Kidney epithelial cell (primary cell): ENCODE data around the gene C2CD4B. TPM values are rescaled to one million over a fixed set of nuclear protein-coding genes. Genes with fewer than 3 reads are reported as not detected.

ENCODE experiments used
- DNase-seq: peaks from one replicate; pipeline ENCODE4 v3.0.0-alpha.2; 2010; ENCODE audit warnings: low read depth
- H3K27me3 ChIP-seq: 2 replicates; pipeline ENCODE4 v1.6.0; 2011; ENCODE audit warnings: low read length; ENCODE audit not compliant: control insufficient read depth, insufficient read depth
- H3K36me3 ChIP-seq: 2 replicates; pipeline ENCODE4 v1.5.1; 2011; ENCODE audit warnings: low read length; ENCODE audit not compliant: control insufficient read depth, insufficient read depth
- H3K4me3 ChIP-seq: 2 replicates; pipeline ENCODE4 v1.5.1; 2011; ENCODE audit warnings: low read depth, mild to moderate bottlenecking, control low read depth, low read length
- CTCF ChIP-seq: IDR thresholded peaks from 2 replicates; pipeline ENCODE4 v1.5.1; 2011; ENCODE audit warnings: mild to moderate bottlenecking, moderate library complexity, low read length, control low read depth, inconsistent platforms; ENCODE audit not compliant: insufficient read depth, poor library complexity, severe bottlenecking
- total RNA-seq: library from RNA; depleted of rRNA; stranded (reverse); fragments of >200 nt; gene quantifications from 2 replicates; pipeline ENCODE4 v1.2.3, GENCODE V29; 2015

C2CD4B gene
- total RNA-seq, 1 donor from 2014 or later: 0.13 TPM

GRCh38 chr15:62186578-62186977 is 21.5 kb upstream of the C2CD4B start:
- H3K36me3 ChIP-seq: no peaks in the 10 kb centered on the region

DNA sequence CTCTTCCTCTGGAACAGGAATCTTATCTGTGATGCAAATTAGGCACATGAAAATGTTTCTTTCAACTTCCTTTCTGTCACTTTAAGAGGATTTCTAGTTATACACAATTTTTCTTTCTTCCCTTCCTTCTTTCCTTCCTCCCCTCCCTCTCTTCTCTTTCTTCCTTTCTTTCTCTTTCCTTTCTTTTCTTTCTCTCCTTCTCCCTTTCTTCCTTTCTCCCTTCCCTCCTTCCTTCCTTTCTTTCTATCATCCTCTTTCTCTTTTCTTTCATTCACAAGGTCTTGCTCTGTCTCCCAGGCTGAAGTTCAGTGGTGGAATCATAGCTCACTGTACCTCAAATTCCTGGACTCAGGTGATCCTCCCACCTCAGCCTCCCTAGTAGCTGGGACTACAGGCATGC is 18.0 kb upstream of the C2CD4B start:
- Histone ChIP-seq H3K36me3 (no peaks in the 10 kb centered on the region), H3K4me3 (no peak overlapping the region), H3K27me3 (no peaks in the 10 kb centered on the region)
- TF ChIP-seq CTCF: no peak
- no peak for DNase-seq

More at GRCh38 chr15:62186578-62186977, 21.5 kb upstream of the C2CD4B start:
- no peak for TF ChIP-seq CTCF
- no peak overlapping the region for H3K4me3 ChIP-seq
- DNase-seq: no peak
- H3K27me3 ChIP-seq: no peaks in the 10 kb centered on the region

- Histone ChIP-seq H3K4me3 (no peak overlapping the region), H3K27me3 (no peaks in the 10 kb centered on the region), H3K36me3 (no peaks in the 10 kb centered on the region)
- no peak for DNase-seq
- TF ChIP-seq CTCF: no peak
Measured at GRCh38 chr15:62173215-62173614, 8.1 kb upstream of the C2CD4B start.

- no peak for TF ChIP-seq CTCF
- no peak for DNase-seq
- H3K4me3 ChIP-seq: no peak overlapping the region
- no peaks in the 10 kb centered on the region for H3K27me3 ChIP-seq
- H3K36me3 ChIP-seq: no peaks in the 10 kb centered on the region
Measured at GRCh38 chr15:62171882-62172281, 6.8 kb upstream of the C2CD4B start.

- TF ChIP-seq CTCF: no peak
- Histone ChIP-seq H3K36me3 (no peaks in the 10 kb centered on the region), H3K27me3 (peaks cover 16% of the 10 kb centered on the region), H3K4me3 (no peak overlapping the region)
- DNase-seq: no peak
Measured at GRCh38 chr15:62165793-62166375, 799 bp upstream of the C2CD4B start.
